Left ventricle myocardium inferior (tissue), 1 donor: Measurements from ENCODE around the gene KDM4C. TPM values are rescaled to one million over a fixed set of nuclear protein-coding genes. Genes with fewer than 3 reads are reported as not detected.

ENCODE experiments used
- DNase-seq: peaks from one replicate; pipeline ENCODE4 v3.0.0-alpha.2; 2020
- H3K27ac ChIP-seq: fragments of 200-600 bp; replicated peaks from 2 replicates; pipeline ENCODE4 v1.8.0; 2021
- H3K27me3 ChIP-seq: fragments of 200-600 bp; 2 replicates; pipeline ENCODE4 v1.8.0; 2021; ENCODE audit warnings: low read depth
- H3K36me3 ChIP-seq: fragments of 200-600 bp; 2 replicates; pipeline ENCODE4 v1.8.0; 2021
- H3K4me1 ChIP-seq: fragments of 200-600 bp; 2 replicates; pipeline ENCODE4 v1.8.0; 2021
- H3K4me3 ChIP-seq: fragments of 200-600 bp; 2 replicates; pipeline ENCODE4 v1.8.0; 2021; ENCODE audit warnings: mild to moderate bottlenecking, moderate library complexity
- H3K9me3 ChIP-seq: fragments of 200-600 bp; replicated peaks from 2 replicates; pipeline ENCODE4 v1.8.0; 2021
- CTCF ChIP-seq: fragments of 200-600 bp; IDR thresholded peaks from 2 replicates; pipeline ENCODE4 v1.8.0; 2021; ENCODE audit warnings: antibody characterized with exemption, mild to moderate bottlenecking, borderline replicate concordance
- intact Hi-C: fragments of 100-400 bp; cut with micrococcal nuclease; formaldehyde crosslinking; loops from one replicate; pipeline ENCODE4 v1.11.0; 2022
- total RNA-seq: library from RNA; stranded (reverse); fragmentation: NEBNext Ultra II Directional; extraction: Animal tissue kit (Norgen Biotek cat#: 25700); gene quantifications from one replicate; pipeline ENCODE4 v1.2.1, GENCODE V29; 2021
- donor health status: DM: no; HTN: yes; CAD: no; lungs with severe emphysema.

KDM4C gene
- total RNA-seq, 1 donor from 2014 or later = 14.1 TPM

GRCh38 chr9:7058473-7058872, 300.7 kb downstream of the KDM4C start:
- no peak for DNase-seq
- no peak overlapping the region for H3K27ac ChIP-seq
- intact Hi-C loops = no loop called here
- TF ChIP-seq CTCF = no peak
- no peaks in the 10 kb centered on the region for H3K36me3 ChIP-seq
- H3K4me3 ChIP-seq = no peak overlapping the region
- H3K27me3 ChIP-seq = no peaks in the 10 kb centered on the region
- no peaks in the 10 kb centered on the region for H3K9me3 ChIP-seq
- peaks cover 8% of the 10 kb centered on the region for H3K4me1 ChIP-seq

DNA sequence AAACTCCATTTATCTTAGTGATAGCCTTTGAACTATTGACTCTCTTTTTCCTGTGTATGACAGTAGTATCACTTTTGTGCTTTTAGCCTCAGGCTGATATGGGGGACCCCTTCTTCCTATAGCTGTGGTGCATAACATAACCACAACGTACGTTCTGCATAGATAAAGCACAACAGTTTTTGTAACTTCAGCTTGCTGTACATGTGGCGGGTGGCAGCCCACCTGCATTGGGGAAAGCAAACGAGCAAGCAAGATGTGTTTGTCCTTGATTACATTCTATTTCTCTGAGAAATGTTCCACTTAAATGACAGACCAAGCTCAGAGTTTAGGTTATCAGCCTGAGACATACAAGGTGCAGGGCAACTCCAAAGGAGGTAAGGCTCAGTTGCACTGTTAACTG, 309.4 kb downstream of the KDM4C start:
- Histone ChIP-seq H3K4me1 (no peaks in the 10 kb centered on the region), H3K9me3 (no peaks in the 10 kb centered on the region), H3K27ac (no peak overlapping the region), H3K27me3 (no peaks in the 10 kb centered on the region), H3K4me3 (no peak overlapping the region), H3K36me3 (peaks cover 5% of the 10 kb centered on the region)
- TF ChIP-seq CTCF = no peak
- intact Hi-C loops = no loop called here
- no peak for DNase-seq

DNA sequence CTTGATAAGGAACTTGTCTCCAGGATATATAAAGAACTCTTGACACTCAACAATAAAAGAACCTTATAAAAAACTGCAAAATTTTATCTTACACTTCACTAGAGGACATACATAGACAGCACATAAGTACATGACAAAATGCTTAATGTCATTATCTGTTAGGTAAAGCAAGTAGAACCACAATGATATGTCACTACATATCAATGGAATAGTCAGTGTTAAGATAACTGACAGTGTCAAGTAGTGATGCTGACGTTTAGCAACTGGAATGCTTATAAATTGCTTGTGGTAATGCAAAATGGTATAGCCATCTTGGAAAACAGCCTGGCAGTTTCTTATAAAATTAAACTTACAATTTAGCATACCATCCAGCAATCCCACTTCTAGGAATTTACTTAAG, 314.1 kb downstream of the KDM4C start:
- intact Hi-C loops = loop anchor here (10.0 kb wide), 1 partner anchor 463 kb away; no protein-coding TSS in a partner anchor
- no peak overlapping the region for H3K4me3 ChIP-seq
- H3K27me3 ChIP-seq = no peaks in the 10 kb centered on the region
- DNase-seq = no peak
- H3K27ac ChIP-seq = no peak overlapping the region
- no peaks in the 10 kb centered on the region for H3K4me1 ChIP-seq
- TF ChIP-seq CTCF = no peak
- peaks cover 12% of the 10 kb centered on the region for H3K36me3 ChIP-seq
- H3K9me3 ChIP-seq = no peaks in the 10 kb centered on the region

GRCh38 chr9:7073706-7074105, 315.9 kb downstream of the KDM4C start:
- peaks cover 19% of the 10 kb centered on the region for H3K36me3 ChIP-seq
- H3K27ac ChIP-seq = no peak overlapping the region
- H3K27me3 ChIP-seq = no peaks in the 10 kb centered on the region
- intact Hi-C loops = loop anchor here (10.0 kb wide), 1 partner anchor 461 kb away; no protein-coding TSS in a partner anchor
- no peaks in the 10 kb centered on the region for H3K4me1 ChIP-seq
- H3K9me3 ChIP-seq = no peaks in the 10 kb centered on the region
- no peak overlapping the region for H3K4me3 ChIP-seq
- no peak for TF ChIP-seq CTCF
- no peak for DNase-seq

DNA sequence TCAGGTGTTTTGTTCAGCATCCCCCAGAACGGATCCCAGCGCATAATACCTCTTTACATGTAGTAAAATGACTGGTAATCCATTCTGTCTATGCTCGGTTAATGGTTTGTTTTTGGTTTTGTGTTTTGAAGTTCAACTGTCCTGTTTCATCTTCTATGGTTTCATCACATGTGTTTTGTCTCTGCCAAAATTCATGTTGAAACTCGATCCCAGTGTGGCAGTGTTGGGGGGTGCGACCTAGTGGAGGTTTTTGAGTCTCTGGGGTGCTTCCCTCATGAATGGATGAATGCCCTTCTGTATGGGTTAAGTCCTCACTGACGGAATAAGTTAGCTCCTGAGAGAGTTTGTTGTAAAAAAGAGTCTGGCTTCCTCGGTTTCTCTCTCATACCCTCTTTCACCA, 317.4 kb downstream of the KDM4C start:
- Histone ChIP-seq H3K27ac (no peak overlapping the region), H3K4me3 (no peak overlapping the region)

More for the DNA sequence above, 317.4 kb downstream of the KDM4C start:
- Histone ChIP-seq H3K36me3 (peaks cover 16% of the 10 kb centered on the region), H3K27me3 (no peaks in the 10 kb centered on the region), H3K9me3 (no peaks in the 10 kb centered on the region), H3K4me1 (no peaks in the 10 kb centered on the region)
- intact Hi-C loops = loop anchor here (10.0 kb wide), 1 partner anchor 460 kb away; no protein-coding TSS in a partner anchor
- TF ChIP-seq CTCF = no peak
- DNase-seq = no peak
